Aorta (tissue), 5 donors: Measurements from ENCODE around the gene TAF10. TPM values are rescaled to one million over a fixed set of nuclear protein-coding genes. Genes with fewer than 3 reads are reported as not detected.
A peak's percentile ranks its signal among the peaks of the same experiment; 100 is the strongest.

Source experiments
- ATAC-seq: fragments of 200-7000 bp; cut with Tn5 transposase; one replicate; pipeline ENCODE4 v1.9.1; 2022; ENCODE audit warnings: moderate library complexity; ENCODE audit not compliant: low FRiP score
- DNase-seq, 2 donors: peaks; one replicate each; pipeline ENCODE4 v3.0.0-alpha.2; 2020
- H3K27ac ChIP-seq, 2 donors: one replicate each; pipeline ENCODE4 v1.5.1; 2013; ENCODE audit warnings: low read length in 2 of 2, mild to moderate bottlenecking in 2 of 2, moderate library complexity in 2 of 2, control low read depth in 1 of 2, inconsistent platforms in 1 of 2, low read depth in 1 of 2
- H3K27me3 ChIP-seq, 2 donors: one replicate each; pipeline ENCODE4 v1.6.1; 2013; ENCODE audit warnings: control low read depth in 1 of 2, low read length in 1 of 2, mild to moderate bottlenecking in 1 of 2, moderate library complexity in 1 of 2; ENCODE audit not compliant: insufficient read depth in 2 of 2, control insufficient read depth in 1 of 2
- H3K36me3 ChIP-seq, 2 donors: one replicate each; pipeline ENCODE4 v1.6.1; 2013; ENCODE audit warnings: control low read depth in 1 of 2, low read length in 1 of 2, mild to moderate bottlenecking in 1 of 2; ENCODE audit not compliant: insufficient read depth in 2 of 2, control insufficient read depth in 1 of 2
- H3K4me1 ChIP-seq, 2 donors: one replicate each; pipeline ENCODE4 v1.6.1; 2013; ENCODE audit warnings: low read length in 2 of 2, control low read depth in 1 of 2, mild to moderate bottlenecking in 1 of 2, moderate library complexity in 1 of 2; ENCODE audit not compliant: insufficient read depth in 2 of 2, control insufficient read depth in 1 of 2
- H3K4me3 ChIP-seq, 2 donors: one replicate each; pipeline ENCODE4 v1.5.1; 2013; ENCODE audit warnings: low read length in 2 of 2, control low read depth in 1 of 2, mild to moderate bottlenecking in 1 of 2
- H3K9me3 ChIP-seq: one replicate; pipeline ENCODE4 v1.6.1; 2013; ENCODE audit warnings: mild to moderate bottlenecking, low read length; ENCODE audit not compliant: control insufficient read depth
- WGBS, 2 donors: extraction: QIAGEN DNeasy Blood & Tissue Kit; methylation state at CpG; one replicate each; pipeline ENCODE4 v1.1.7; 2013; 5-methylcytosine and 5-hydroxymethylcytosine counted together
- intact Hi-C, 2 donors: fragments of 100-400 bp; cut with DNase I; formaldehyde crosslinking; loops; one replicate each; pipeline versions ENCODE4 v1.14.2 to v1.15.0; 2022
- polyA plus RNA-seq, 2 donors: library from polyadenylated mRNA; stranded (reverse); fragments of 200-250 nt; gene quantifications; one replicate each; pipeline ENCODE4 v1.2.3, GENCODE V29; 2013
- total RNA-seq, 2 donors: library from RNA; stranded (reverse); fragmentation: NEBNext Ultra II Directional; extraction: Animal tissue kit (Norgen Biotek cat#: 25700); gene quantifications; one replicate each; pipeline ENCODE4 v1.2.1, GENCODE V29; 2021
- donor health status: healthy with polysubstance abuse.
- donor health status: Bipolar disorder and iron deficiency.
- donor health status: DM: no; HTN: no; CAD: no.
- donor health status: DM: no; HTN: no; CAD: no.
- donor health status: DM: yes; HTN: yes; CAD: no.

Gene TAF10
- total and polyA plus RNA-seq, 4 donors: 55.0 to 119 (median 93.5) TPM

- Histone ChIP-seq H3K36me3 (no peaks in the 10 kb centered on the region), H3K4me1 (peaks cover 0 to 4% of the 10 kb centered on the region in 2 donors), H3K27me3 (no peaks in the 10 kb centered on the region), H3K27ac (peak overlapping the region; percentile 61 to 72), H3K9me3 (no peaks in the 10 kb centered on the region), H3K4me3 (peak overlapping the region; percentile 66 to 85)
- 1% methylated on average over 51 to 84 of the region's 84 CpGs for WGBS, 2 donors
- peak in 1 of 2 donors; percentile 87 for DNase-seq
- intact Hi-C loops: loop anchor here (5.0 kb wide), 2 partner anchors 38 to 48 kb away; partner anchors contain the start of gene TPP1 (in 1 of the 2)
- ATAC-seq: peak; percentile 69
These were observed 43.2 kb upstream of the TAF10 start for GRCh38 chr11:6655020-6655789.

- intact Hi-C loops: loop anchor here (5.0 kb wide), 2 partner anchors 37 to 47 kb away; partner anchors contain the start of gene TPP1 (in 1 of the 2)
- H3K27ac ChIP-seq: peak overlapping the region in 1 of 2 donors; percentile 72
- ATAC-seq: peak; percentile 52
- 21 to 34% methylated on average over 9 of the region's 9 CpGs for WGBS, 2 donors
- H3K27me3 ChIP-seq: no peaks in the 10 kb centered on the region
- no peaks in the 10 kb centered on the region for H3K9me3 ChIP-seq
- H3K4me1 ChIP-seq: peaks cover 0 to 4% of the 10 kb centered on the region in 2 donors
- H3K36me3 ChIP-seq: no peaks in the 10 kb centered on the region
- H3K4me3 ChIP-seq: peak overlapping the region in 1 of 2 donors; percentile 66
- no peak for DNase-seq
These were observed 42.4 kb upstream of the TAF10 start for GRCh38 chr11:6654281-6655019.

- ATAC-seq (no peak), DNase-seq (no peak)
- peaks cover 0 to 4% of the 10 kb centered on the region in 2 donors for H3K4me1 ChIP-seq
- intact Hi-C loops: no loop called here
- 84 to 93% methylated on average over 2 of the region's 2 CpGs for WGBS, 2 donors
- H3K9me3 ChIP-seq: no peaks in the 10 kb centered on the region
- no peak overlapping the region for H3K4me3 ChIP-seq
- no peak overlapping the region for H3K27ac ChIP-seq
- no peaks in the 10 kb centered on the region for H3K36me3 ChIP-seq
- no peaks in the 10 kb centered on the region for H3K27me3 ChIP-seq
These were observed 41.6 kb upstream of the TAF10 start for GRCh38 chr11:6653656-6654055.

- Histone ChIP-seq H3K4me1 (peaks cover 0 to 4% of the 10 kb centered on the region in 2 donors), H3K4me3 (no peak overlapping the region), H3K27me3 (no peaks in the 10 kb centered on the region), H3K9me3 (no peaks in the 10 kb centered on the region), H3K36me3 (no peaks in the 10 kb centered on the region), H3K27ac (peak overlapping the region in 1 of 2 donors; percentile 53)
- intact Hi-C loops: no loop called here
- no peak for ATAC-seq
- 86 to 91% methylated on average over 1 of the region's 1 CpG for WGBS, 2 donors
- DNase-seq: no peak
These were observed 41.1 kb upstream of the TAF10 start for GRCh38 chr11:6653097-6653496.

GRCh38 chr11:6652182-6652581 lies 40.2 kb upstream of the TAF10 start:
- H3K27ac ChIP-seq: no peak overlapping the region
- no peak for ATAC-seq

GRCh38 chr11:6650980-6651379 lies 39.0 kb upstream of the TAF10 start:
- no peak for DNase-seq

More at GRCh38 chr11:6652182-6652581, 40.2 kb upstream of the TAF10 start:
- DNase-seq: no peak
- intact Hi-C loops: no loop called here
- no peaks in the 10 kb centered on the region for H3K27me3 ChIP-seq
- H3K4me1 ChIP-seq: peaks cover 0 to 4% of the 10 kb centered on the region in 2 donors
- no peak overlapping the region for H3K4me3 ChIP-seq
- no peaks in the 10 kb centered on the region for H3K36me3 ChIP-seq
- H3K9me3 ChIP-seq: no peaks in the 10 kb centered on the region
- WGBS, 2 donors: 68 to 71% methylated on average over 3 of the region's 3 CpGs

GRCh38 chr11:6650104-6650503 lies 38.1 kb upstream of the TAF10 start:
- H3K27ac ChIP-seq: no peak overlapping the region
- no peak overlapping the region for H3K4me3 ChIP-seq
- no peak for ATAC-seq
- intact Hi-C loops: no loop called here
- no peaks in the 10 kb centered on the region for H3K36me3 ChIP-seq
- peaks cover 0 to 4% of the 10 kb centered on the region in 2 donors for H3K4me1 ChIP-seq
- no peaks in the 10 kb centered on the region for H3K9me3 ChIP-seq
- H3K27me3 ChIP-seq: no peaks in the 10 kb centered on the region
- DNase-seq: no peak

More at GRCh38 chr11:6650980-6651379, 39.0 kb upstream of the TAF10 start:
- peaks cover 0 to 4% of the 10 kb centered on the region in 2 donors for H3K4me1 ChIP-seq
- no peaks in the 10 kb centered on the region for H3K27me3 ChIP-seq
- H3K4me3 ChIP-seq: no peak overlapping the region
- 57 to 66% methylated on average over 6 of the region's 6 CpGs for WGBS, 2 donors
- H3K9me3 ChIP-seq: no peaks in the 10 kb centered on the region
- no peaks in the 10 kb centered on the region for H3K36me3 ChIP-seq
- no peak overlapping the region for H3K27ac ChIP-seq
- ATAC-seq: no peak
- intact Hi-C loops: no loop called here

- Histone ChIP-seq H3K4me1 (no peaks in the 10 kb centered on the region), H3K27ac (no peak overlapping the region), H3K4me3 (no peak overlapping the region), H3K9me3 (no peaks in the 10 kb centered on the region), H3K27me3 (no peaks in the 10 kb centered on the region), H3K36me3 (no peaks in the 10 kb centered on the region)
- DNase-seq: no peak
- WGBS, 2 donors: 20 to 31% methylated on average over 1 of the region's 1 CpG
- intact Hi-C loops: no loop called here
- ATAC-seq: no peak
These were observed 36.5 kb upstream of the TAF10 start for GRCh38 chr11:6648501-6648900.
